HL-60 (cell line): ENCODE measurements around the gene MSH5.

Experiments used
- DNase-seq, 2 experiments: peaks; one replicate each; pipeline ENCODE4 v3.0.0-alpha.2; 2010 to 2020; ENCODE audit warnings: low read depth in 1 of 2, low spot score in 1 of 2
- H3K27ac ChIP-seq: fragments of 250-450 bp; sonication (Bioruptor Pico); replicated peaks from 2 replicates; pipeline ENCODE4 v1.5.1; 2020; ENCODE audit warnings: mild to moderate bottlenecking, moderate library complexity
- H3K27me3 ChIP-seq: fragments of 250-450 bp; sonication (Bioruptor Pico); 2 replicates; pipeline ENCODE4 v1.5.1; 2021; ENCODE audit warnings: mild to moderate bottlenecking, moderate library complexity; ENCODE audit not compliant: insufficient read depth, poor library complexity, severe bottlenecking
- H3K4me3 ChIP-seq: replicated peaks from 2 replicates; pipeline ENCODE4 v1.5.1; 2011; ENCODE audit warnings: mild to moderate bottlenecking, control low read depth, low read length; ENCODE audit not compliant: insufficient read depth
- CTCF ChIP-seq: IDR thresholded peaks from one replicate; pipeline ENCODE4 v1.5.1; 2011; ENCODE audit warnings: low read length, control low read depth, inconsistent platforms; ENCODE audit not compliant: insufficient read depth
- GABPA ChIP-seq: IDR thresholded peaks from 2 replicates; pipeline ENCODE4 v1.6.1; 2012; ENCODE audit warnings: low read depth
- POLR2AphosphoS5 ChIP-seq: IDR thresholded peaks from 2 replicates; pipeline ENCODE4 v1.6.1; 2012; ENCODE audit warnings: low read depth
- REST ChIP-seq: IDR thresholded peaks from 2 replicates; pipeline ENCODE4 v1.6.1; 2012; ENCODE audit warnings: low read depth; ENCODE audit not compliant: insufficient replicate concordance
- SPI1 ChIP-seq: IDR thresholded peaks from 2 replicates; pipeline ENCODE4 v1.6.1; 2012; ENCODE audit warnings: low read depth, mild to moderate bottlenecking, borderline replicate concordance

MSH5 gene

DNA sequence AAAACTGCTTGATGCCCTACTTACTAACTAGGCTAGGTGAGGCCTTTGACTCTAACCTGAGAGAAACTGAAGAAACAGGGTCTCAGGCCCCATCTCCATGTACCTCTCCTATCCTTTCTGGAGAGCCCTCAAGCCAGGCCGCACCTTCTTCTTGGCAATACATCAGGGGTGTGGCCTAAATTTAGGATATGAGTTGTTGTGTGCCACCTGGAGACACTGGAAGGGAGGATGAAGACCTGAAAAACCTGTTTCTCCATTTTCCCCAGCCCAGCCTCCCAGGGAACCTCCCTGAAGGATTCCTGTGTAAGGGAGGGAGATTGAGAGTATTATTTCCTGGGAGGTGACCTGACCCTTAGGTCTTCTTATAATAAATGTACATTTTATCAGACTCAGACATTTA lies 21.5 kb upstream of the MSH5 start:
- H3K27ac ChIP-seq = no peak overlapping the region
- no peak overlapping the region for H3K4me3 ChIP-seq
- H3K27me3 ChIP-seq = no peaks in the 10 kb centered on the region
- TF ChIP-seq POLR2AphosphoS5 (no peak), SPI1 (no peak), REST (no peak), GABPA (no peak), CTCF (no peak)
- DNase-seq = no peak

DNA sequence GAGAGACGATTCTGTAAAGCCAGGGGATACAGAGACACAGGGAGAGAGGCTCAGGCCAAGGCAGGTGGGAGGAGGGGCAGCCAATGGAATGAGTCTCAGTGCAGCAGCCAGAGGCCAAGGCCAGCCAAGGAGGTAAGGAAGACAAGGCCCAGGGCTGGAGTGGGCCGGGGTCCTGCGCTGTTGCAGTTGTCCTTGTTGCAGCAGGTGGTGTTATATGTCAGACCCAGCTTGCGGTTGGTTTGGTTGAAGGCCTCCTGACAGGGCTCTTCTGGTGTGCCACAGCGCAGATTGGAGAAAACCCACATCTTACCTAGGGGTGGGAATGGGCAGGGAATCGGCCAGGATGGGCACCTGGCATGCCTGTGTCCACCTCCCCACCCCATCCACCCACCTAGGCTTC lies 20.8 kb upstream of the MSH5 start:
- Histone ChIP-seq H3K4me3 (no peak overlapping the region), H3K27me3 (no peaks in the 10 kb centered on the region), H3K27ac (no peak overlapping the region)
- no peak for DNase-seq
- TF ChIP-seq SPI1 (no peak), POLR2AphosphoS5 (no peak), REST (no peak), CTCF (no peak)

DNA sequence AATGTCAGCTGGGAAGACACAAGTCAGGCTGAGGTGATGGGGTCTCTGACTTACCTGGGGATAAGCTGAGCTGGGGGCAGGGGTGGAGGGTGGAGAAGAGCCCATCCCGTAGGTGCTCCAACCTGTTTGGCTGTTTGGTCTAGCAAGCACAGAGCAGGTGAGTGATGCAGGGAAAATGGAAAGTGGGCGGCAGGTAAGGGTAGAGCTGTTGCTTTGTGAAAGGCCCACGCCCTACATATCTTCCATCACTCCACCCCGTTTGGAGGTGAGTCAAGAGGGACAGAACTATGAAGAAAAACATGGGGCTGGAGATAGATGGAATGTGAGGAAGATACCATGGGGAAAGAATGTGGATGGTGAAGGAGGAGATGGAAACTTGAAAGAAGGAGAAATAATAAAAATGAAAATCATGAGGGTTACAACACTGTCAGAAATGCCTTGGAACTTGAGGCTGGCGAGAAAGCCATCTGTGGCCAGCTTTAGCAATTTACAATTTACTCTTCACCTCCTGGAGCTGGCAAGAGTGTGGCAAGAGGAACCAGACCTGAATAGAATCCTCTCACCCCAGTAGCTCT lies 19.5 kb upstream of the MSH5 start:
- Histone ChIP-seq H3K4me3 (no peak overlapping the region), H3K27ac (no peak overlapping the region), H3K27me3 (no peaks in the 10 kb centered on the region)
- DNase-seq = no peak
- TF ChIP-seq CTCF (no peak), POLR2AphosphoS5 (no peak), GABPA (no peak), SPI1 (no peak), REST (no peak)
